Measurements from ENCODE around the gene FEM1C. TPM values are rescaled to one million over a fixed set of nuclear protein-coding genes. Genes with fewer than 3 reads are reported as not detected.
A peak's percentile ranks its signal among the peaks of the same experiment; 100 is the strongest.

The FEM1C gene
- total RNA-seq, 4 donors from 2014 or later: 18.9 to 39.4 (median 33.7) TPM

DNA sequence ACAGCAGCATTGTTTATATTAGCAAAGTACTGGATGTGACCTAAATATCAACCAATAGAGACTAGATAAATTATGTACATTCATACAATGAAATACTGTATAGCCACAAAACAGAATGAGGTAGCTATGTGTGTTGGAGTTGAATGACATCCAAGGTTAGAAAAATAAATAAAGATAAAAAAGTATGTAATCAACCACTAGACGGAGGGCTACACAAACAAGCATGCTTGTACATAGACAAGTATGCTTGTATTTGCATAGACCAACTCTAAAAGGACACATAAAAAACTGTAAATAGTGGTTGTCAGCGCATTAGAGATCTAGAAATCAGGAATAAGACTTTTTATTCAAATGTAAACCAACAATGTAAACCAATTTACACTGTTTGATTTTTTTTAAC lies 3.0 kb downstream of the FEM1C start:
- DNase-seq: no peak
- intact Hi-C loops (cut with DNase I; ENCODE audit: low total_unique reads): loop anchor here (2.0 to 5.0 kb wide), 3 partner anchors 81 to 301 kb away; partner anchors contain the start of genes AP3S1, ATG12 and TMED7
- Histone ChIP-seq H3K27ac (peak overlapping the region; percentile 96 to 99 (median 98)), H3K36me3 (peaks cover 0 to 6% of the 10 kb centered on the region in 2 donors), H3K27me3 (no peaks in the 10 kb centered on the region), H3K4me3 (peak overlapping the region; percentile 85 to 96 (median 88)), H3K9me3 (no peaks in the 10 kb centered on the region), H3K4me1 (peaks cover 49 to 52% of the 10 kb centered on the region in 2 donors)
- in situ Hi-C loops (cut with MboI; ENCODE audit: low sequenced_read_pairs in 4 of 4): loop anchor here in 2 of 4 donors (10.0 kb wide), 1 partner anchor 167 kb away; no protein-coding TSS in a partner anchor
- ATAC-seq: no peak
- TF ChIP-seq, protein P1, sequence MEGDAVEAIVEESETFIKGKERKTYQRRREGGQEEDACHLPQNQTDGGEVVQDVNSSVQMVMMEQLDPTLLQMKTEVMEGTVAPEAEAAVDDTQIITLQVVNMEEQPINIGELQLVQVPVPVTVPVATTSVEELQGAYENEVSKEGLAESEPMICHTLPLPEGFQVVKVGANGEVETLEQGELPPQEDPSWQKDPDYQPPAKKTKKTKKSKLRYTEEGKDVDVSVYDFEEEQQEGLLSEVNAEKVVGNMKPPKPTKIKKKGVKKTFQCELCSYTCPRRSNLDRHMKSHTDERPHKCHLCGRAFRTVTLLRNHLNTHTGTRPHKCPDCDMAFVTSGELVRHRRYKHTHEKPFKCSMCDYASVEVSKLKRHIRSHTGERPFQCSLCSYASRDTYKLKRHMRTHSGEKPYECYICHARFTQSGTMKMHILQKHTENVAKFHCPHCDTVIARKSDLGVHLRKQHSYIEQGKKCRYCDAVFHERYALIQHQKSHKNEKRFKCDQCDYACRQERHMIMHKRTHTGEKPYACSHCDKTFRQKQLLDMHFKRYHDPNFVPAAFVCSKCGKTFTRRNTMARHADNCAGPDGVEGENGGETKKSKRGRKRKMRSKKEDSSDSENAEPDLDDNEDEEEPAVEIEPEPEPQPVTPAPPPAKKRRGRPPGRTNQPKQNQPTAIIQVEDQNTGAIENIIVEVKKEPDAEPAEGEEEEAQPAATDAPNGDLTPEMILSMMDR (IDR thresholded peaks at IDR 0.05 in 4 of 5, conservative IDR thresholded peaks at IDR 0.05 in 1 of 5): no peak
- TF ChIP-seq POLR2A (IDR thresholded peaks at IDR 0.05): no peak

DNA sequence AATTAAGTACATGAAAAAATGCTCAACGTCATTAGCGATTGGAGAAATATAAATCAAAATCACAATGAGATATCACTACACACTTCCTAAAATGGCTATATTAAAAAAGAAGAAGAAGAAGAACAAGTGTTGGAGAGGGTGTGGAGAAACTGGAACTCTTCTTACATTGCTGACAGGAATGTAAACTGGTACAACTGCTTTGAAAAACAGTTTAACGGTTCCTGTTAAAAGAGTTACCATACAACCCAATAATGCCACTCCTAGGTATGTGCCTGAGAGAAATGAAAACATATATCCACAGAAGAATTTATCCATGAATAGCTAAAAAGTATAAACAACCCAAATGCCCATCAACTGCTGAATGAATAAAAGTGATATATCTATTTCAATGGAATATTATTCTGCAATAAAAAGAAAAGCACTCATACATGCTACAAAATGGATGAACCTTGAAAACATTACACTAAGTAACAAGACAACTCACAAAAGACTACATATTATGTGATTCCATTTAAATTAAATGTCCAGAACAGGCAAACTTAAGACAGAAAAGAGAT lies 9.0 kb downstream of the FEM1C start:
- in situ Hi-C loops (cut with MboI; ENCODE audit: low sequenced_read_pairs in 4 of 4): no loop called here
- Histone ChIP-seq H3K36me3 (peaks cover 0 to 12% of the 10 kb centered on the region in 2 donors), H3K4me3 (no peak overlapping the region)

DNA sequence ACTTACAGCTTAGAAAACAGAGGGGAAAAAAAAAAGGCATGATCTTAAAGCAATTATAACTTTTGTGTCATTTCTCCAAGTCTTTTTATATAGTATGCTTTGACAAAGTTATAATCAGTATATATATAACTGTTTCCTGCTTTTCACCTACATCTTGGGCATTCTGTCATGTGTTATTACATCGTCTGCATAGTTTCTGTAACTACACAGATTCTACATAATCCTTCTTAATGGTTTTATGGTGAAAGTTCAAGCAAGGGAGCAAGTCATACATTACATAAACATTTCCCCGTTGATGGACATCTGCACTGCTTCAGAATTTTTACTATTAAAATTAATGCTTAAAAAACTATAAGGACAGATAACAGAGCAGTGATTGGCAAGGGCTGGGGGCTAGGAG lies 12.1 kb downstream of the FEM1C start:
- Histone ChIP-seq H3K4me1 (peaks cover 91 to 93% of the 10 kb centered on the region in 2 donors), H3K27me3 (no peaks in the 10 kb centered on the region), H3K9me3 (no peaks in the 10 kb centered on the region), H3K27ac (peak overlapping the region in 1 of 4 donors; percentile 0), H3K36me3 (peaks cover 0 to 19% of the 10 kb centered on the region in 2 donors), H3K4me3 (no peak overlapping the region)
- in situ Hi-C loops (cut with MboI; ENCODE audit: low sequenced_read_pairs in 4 of 4): no loop called here
- TF ChIP-seq POLR2A (IDR thresholded peaks at IDR 0.05): no peak
- TF ChIP-seq, protein P1 (IDR thresholded peaks at IDR 0.05 in 4 of 5, conservative IDR thresholded peaks at IDR 0.05 in 1 of 5): no peak
- no peak for DNase-seq
- intact Hi-C loops (cut with DNase I; ENCODE audit: low total_unique reads): no loop called here
- no peak for ATAC-seq

More for the DNA sequence above, 9.0 kb downstream of the FEM1C start:
- H3K27ac ChIP-seq: no peak overlapping the region
- no peak for ATAC-seq
- no peaks in the 10 kb centered on the region for H3K27me3 ChIP-seq
- TF ChIP-seq POLR2A (IDR thresholded peaks at IDR 0.05): no peak
- TF ChIP-seq, protein P1 (IDR thresholded peaks at IDR 0.05 in 4 of 5, conservative IDR thresholded peaks at IDR 0.05 in 1 of 5): no peak
- intact Hi-C loops (cut with DNase I; ENCODE audit: low total_unique reads): no loop called here
- no peak for DNase-seq
- H3K9me3 ChIP-seq: no peaks in the 10 kb centered on the region
- peaks cover 96 to 98% of the 10 kb centered on the region in 2 donors for H3K4me1 ChIP-seq

DNA sequence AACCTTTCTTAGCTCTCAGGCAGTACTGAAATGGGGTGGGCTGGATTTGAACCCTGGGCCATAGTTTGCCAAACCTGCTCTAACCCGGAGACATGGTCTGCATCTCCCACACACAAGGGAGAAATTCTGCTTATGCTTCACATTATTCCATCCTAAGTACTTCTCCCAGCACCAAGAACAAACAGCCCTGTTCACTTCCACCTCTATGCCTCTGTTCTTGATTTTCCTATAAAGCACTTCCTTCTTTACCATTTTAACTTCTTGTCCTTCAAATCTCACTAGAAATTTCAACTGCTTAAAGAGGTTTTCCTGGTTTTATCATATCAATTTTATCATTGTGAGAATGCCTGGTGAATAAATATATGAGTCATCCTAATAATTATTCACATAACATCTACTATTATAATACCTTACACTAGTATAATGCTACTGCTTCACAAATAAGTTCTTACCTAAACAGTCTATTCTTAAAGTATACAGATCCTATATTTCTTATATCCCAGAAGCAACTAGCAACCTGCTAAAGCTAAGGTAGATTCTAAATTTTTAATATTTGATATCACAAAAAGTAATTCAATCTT lies 12.7 kb downstream of the FEM1C start:
- Histone ChIP-seq H3K4me1 (peaks cover 85 to 93% of the 10 kb centered on the region in 2 donors), H3K27me3 (no peaks in the 10 kb centered on the region), H3K4me3 (no peak overlapping the region), H3K9me3 (no peaks in the 10 kb centered on the region), H3K36me3 (peaks cover 0 to 19% of the 10 kb centered on the region in 2 donors), H3K27ac (peak overlapping the region in 1 of 4 donors; percentile 3)
- in situ Hi-C loops (cut with MboI; ENCODE audit: low sequenced_read_pairs in 4 of 4): no loop called here
- ATAC-seq (no peak), DNase-seq (no peak)
- intact Hi-C loops (cut with DNase I; ENCODE audit: low total_unique reads): no loop called here
- no peak for TF ChIP-seq POLR2A (IDR thresholded peaks at IDR 0.05)
- TF ChIP-seq, protein P1 (IDR thresholded peaks at IDR 0.05 in 4 of 5, conservative IDR thresholded peaks at IDR 0.05 in 1 of 5): no peak
